SK-N-SH treated with all-trans-retinoic acid at 6 μM for 48 hours (cell line): ENCODE results near the gene AFM.

Source experiments
- ATAC-seq: fragments of 200-7000 bp; cut with Tn5 transposase; 3 replicates; pipeline ENCODE4 v1.9.1; 2020; ENCODE audit warnings: mild to moderate bottlenecking, moderate library complexity
- ARNTL ChIP-seq: fragments of 450-650 bp; formaldehyde crosslinking; IDR thresholded peaks from 2 replicates; pipeline ENCODE4 v1.5.0; 2020; ENCODE audit warnings: low read depth, mild to moderate bottlenecking, moderate library complexity, borderline replicate concordance
- BACH2 ChIP-seq: fragments of 250-450 bp; sonication (Bioruptor Pico); IDR thresholded peaks from 2 replicates; pipeline ENCODE4 v1.9.0; 2021; ENCODE audit warnings: mild to moderate bottlenecking, borderline replicate concordance
- CREB5 ChIP-seq: fragments of 250-450 bp; sonication (Bioruptor Pico); IDR thresholded peaks from 2 replicates; pipeline ENCODE4 v1.5.1; 2020; ENCODE audit warnings: low read depth, mild to moderate bottlenecking, moderate library complexity
- CSDC2 ChIP-seq: fragments of 250-450 bp; sonication (Bioruptor Pico); IDR thresholded peaks from 2 replicates; pipeline ENCODE4 v1.5.0; 2020; ENCODE audit warnings: mild to moderate bottlenecking, moderate library complexity
- ESRRG ChIP-seq: fragments of 250-450 bp; sonication (Bioruptor Pico); IDR thresholded peaks from 2 replicates; pipeline ENCODE4 v1.6.1; 2021; ENCODE audit warnings: mild to moderate bottlenecking
- GLIS3 ChIP-seq: fragments of 250-450 bp; sonication (Bioruptor Pico); IDR thresholded peaks from 2 replicates; pipeline ENCODE4 v1.5.0; 2020; ENCODE audit warnings: mild to moderate bottlenecking, moderate library complexity
- ISL1 ChIP-seq: fragments of 250-450 bp; sonication (Bioruptor Pico); IDR thresholded peaks from 2 replicates; pipeline ENCODE4 v2.1.2; 2022; ENCODE audit warnings: mild to moderate bottlenecking, moderate library complexity
- OSR1 ChIP-seq: fragments of 250-450 bp; sonication (Bioruptor Pico); IDR thresholded peaks from 2 replicates; pipeline ENCODE4 v1.8.0; 2022; ENCODE audit warnings: moderate library complexity, mild to moderate bottlenecking, inconsistent platforms
- PATZ1 ChIP-seq: fragments of 250-450 bp; sonication (Bioruptor Pico); IDR thresholded peaks from 2 replicates; pipeline ENCODE4 v1.8.0; 2020; ENCODE audit warnings: mild to moderate bottlenecking, moderate library complexity, borderline replicate concordance
- POU6F1 ChIP-seq: fragments of 250-450 bp; sonication (Bioruptor Pico); IDR thresholded peaks from 2 replicates; pipeline ENCODE4 v1.8.0; 2021; ENCODE audit warnings: low read depth, mild to moderate bottlenecking, moderate library complexity, borderline replicate concordance
- PPARA ChIP-seq: fragments of 250-450 bp; sonication (Bioruptor Pico); IDR thresholded peaks from 2 replicates; pipeline ENCODE4 v1.5.0; 2020; ENCODE audit warnings: mild to moderate bottlenecking, borderline replicate concordance
- RARB ChIP-seq: fragments of 250-450 bp; sonication (Bioruptor Pico); IDR thresholded peaks from 2 replicates; pipeline ENCODE4 v1.8.0; 2021; ENCODE audit warnings: mild to moderate bottlenecking, moderate library complexity
- TCF4 ChIP-seq: fragments of 250-450 bp; sonication (Bioruptor Pico); IDR thresholded peaks from 2 replicates; pipeline ENCODE4 v1.8.0; 2021; ENCODE audit warnings: mild to moderate bottlenecking, moderate library complexity, borderline replicate concordance
- TOX ChIP-seq: fragments of 250-450 bp; sonication (Bioruptor Pico); IDR thresholded peaks from 2 replicates; pipeline ENCODE4 v1.8.0; 2021; ENCODE audit warnings: mild to moderate bottlenecking, moderate library complexity, borderline replicate concordance
- TSHZ2 ChIP-seq: fragments of 250-450 bp; sonication (Bioruptor Pico); IDR thresholded peaks from 2 replicates; pipeline ENCODE4 v1.5.0; 2020; ENCODE audit warnings: mild to moderate bottlenecking, moderate library complexity
- ZC3H10 ChIP-seq: fragments of 250-450 bp; sonication (Bioruptor Pico); IDR thresholded peaks from 2 replicates; pipeline ENCODE4 v1.5.1; 2021; ENCODE audit warnings: mild to moderate bottlenecking, moderate library complexity
- ZFP3 ChIP-seq: fragments of 250-450 bp; sonication (Bioruptor Pico); IDR thresholded peaks from 2 replicates; pipeline ENCODE4 v1.5.0; 2020; ENCODE audit warnings: mild to moderate bottlenecking, moderate library complexity
- ZFP30 ChIP-seq: fragments of 450-650 bp; formaldehyde crosslinking; IDR thresholded peaks from 2 replicates; pipeline ENCODE4 v1.5.0; 2022; ENCODE audit warnings: mild to moderate bottlenecking, moderate library complexity
- ZNF565 ChIP-seq: fragments of 450-650 bp; formaldehyde crosslinking; conservative IDR thresholded peaks from 2 replicates; pipeline ENCODE4 v1.5.0; 2020; ENCODE audit warnings: low read depth, mild to moderate bottlenecking, moderate library complexity
- ZNF8 ChIP-seq: fragments of 450-650 bp; formaldehyde crosslinking; IDR thresholded peaks from 2 replicates; pipeline ENCODE4 v1.5.0; 2020; ENCODE audit warnings: mild to moderate bottlenecking, moderate library complexity

The AFM gene

GRCh38 chr4:73485596-73485995, 4.1 kb downstream of the AFM start:
- TF ChIP-seq TSHZ2: no peak
- TF ChIP-seq CREB5 (CRISPR knock-in tag): no peak
- TF ChIP-seq PATZ1 (CRISPR knock-in tag): no peak
- no peak for TF ChIP-seq POU6F1 (CRISPR knock-in tag)
- no peak for TF ChIP-seq CSDC2 (CRISPR knock-in tag)
- no peak for TF ChIP-seq OSR1 (CRISPR knock-in tag)
- no peak for TF ChIP-seq TOX (CRISPR knock-in tag)
- TF ChIP-seq RARB (CRISPR knock-in tag): no peak
- no peak for TF ChIP-seq ARNTL (CRISPR knock-in tag)
- no peak for ATAC-seq

GRCh38 chr4:73486497-73486896, 5.0 kb downstream of the AFM start:
- no peak for ATAC-seq
- no peak for TF ChIP-seq PPARA (CRISPR knock-in tag)
- no peak for TF ChIP-seq BACH2 (CRISPR knock-in tag)
- no peak for TF ChIP-seq ZC3H10 (CRISPR knock-in tag)
- no peak for TF ChIP-seq PATZ1 (CRISPR knock-in tag)
- no peak for TF ChIP-seq CREB5 (CRISPR knock-in tag)
- no peak for TF ChIP-seq ISL1 (CRISPR knock-in tag)
- no peak for TF ChIP-seq ESRRG (CRISPR knock-in tag)
- TF ChIP-seq ZNF8: no peak
- TF ChIP-seq RARB (CRISPR knock-in tag): no peak
- TF ChIP-seq ZFP3 (CRISPR knock-in tag): no peak
- no peak for TF ChIP-seq ARNTL (CRISPR knock-in tag)
- no peak for TF ChIP-seq CSDC2 (CRISPR knock-in tag)
- TF ChIP-seq ZNF565 (CRISPR knock-in tag): no peak
- no peak for TF ChIP-seq ZFP30 (CRISPR knock-in tag)
- TF ChIP-seq TSHZ2: no peak
- no peak for TF ChIP-seq OSR1 (CRISPR knock-in tag)
- no peak for TF ChIP-seq TCF4 (CRISPR knock-in tag)
- no peak for TF ChIP-seq GLIS3 (CRISPR knock-in tag)
